Ureter (tissue), 1 donor: ENCODE results near the gene CLPTM1. TPM values are rescaled to one million over a fixed set of nuclear protein-coding genes. Genes with fewer than 3 reads are reported as not detected.

Experiments used
- DNase-seq: peaks from one replicate; pipeline ENCODE4 v3.0.0-alpha.2; 2020; ENCODE audit warnings: low spot score
- total RNA-seq: library from RNA; stranded (reverse); gene quantifications from one replicate; pipeline ENCODE4 v1.2.4, GENCODE V29; 2023
- donor health status: DM: yes; HTN: yes; CAD: no.

Gene CLPTM1
- total RNA-seq, 1 donor from 2014 or later, result 94.1 TPM

GRCh38 chr19:45010306-45010705 is 55.1 kb downstream of the CLPTM1 start:
- DNase-seq, result no peak

GRCh38 chr19:45011959-45012358 is 56.8 kb downstream of the CLPTM1 start:
- no peak for DNase-seq

GRCh38 chr19:45016388-45017314 is 61.5 kb downstream of the CLPTM1 start:
- peak; percentile 75 for DNase-seq

- no peak for DNase-seq
These were observed 64.0 kb downstream of the CLPTM1 start for GRCh38 chr19:45019187-45019586.

- DNase-seq, result no peak
These were observed 64.9 kb downstream of the CLPTM1 start for GRCh38 chr19:45020071-45020470.

GRCh38 chr19:45021971-45022370 is 66.8 kb downstream of the CLPTM1 start:
- no peak for DNase-seq

- DNase-seq, result no peak
These were observed 67.9 kb downstream of the CLPTM1 start for GRCh38 chr19:45023048-45023447.

- DNase-seq, result no peak
These were observed 70.1 kb downstream of the CLPTM1 start for GRCh38 chr19:45025264-45025663.

GRCh38 chr19:45027371-45027770 is 72.2 kb downstream of the CLPTM1 start:
- DNase-seq, result no peak

GRCh38 chr19:45030825-45031224 is 75.6 kb downstream of the CLPTM1 start:
- no peak for DNase-seq

GRCh38 chr19:45032421-45032820 is 77.2 kb downstream of the CLPTM1 start:
- DNase-seq, result no peak

GRCh38 chr19:45035755-45036154 is 80.6 kb downstream of the CLPTM1 start:
- DNase-seq, result no peak

GRCh38 chr19:45037393-45038169 is 82.4 kb downstream of the CLPTM1 start:
- no peak for DNase-seq

GRCh38 chr19:45038931-45039893 is 84.0 kb downstream of the CLPTM1 start, which contains the start of gene CLASRP:
Gene CLASRP, plus strand, starts transcription at chr19:45039045. Its CDS starts 1,168 bp downstream, at chr19:45040213.
- peak; percentile 93 for DNase-seq

GRCh38 chr19:45040059-45040771 is 85.0 kb downstream of the CLPTM1 start:
- no peak for DNase-seq

GRCh38 chr19:45041125-45041524 is 85.9 kb downstream of the CLPTM1 start:
- DNase-seq, result no peak

Other genes with a start within 250 kb of the CLPTM1 start
- gene BCL3, start 206.7 kb upstream of the CLPTM1 start, total RNA-seq, result 68.4 TPM
- 49.5 TPM for gene CBLC, start 177.5 kb upstream of the CLPTM1 start, total RNA-seq
- gene BCAM, start 146.3 kb upstream of the CLPTM1 start, total RNA-seq, result 136 TPM
- 66.7 TPM for gene NECTIN2, start 109.1 kb upstream of the CLPTM1 start, total RNA-seq
- 65.9 TPM for gene TOMM40, start 64.1 kb upstream of the CLPTM1 start, total RNA-seq
- 61.2 TPM for gene APOE, start 49.6 kb upstream of the CLPTM1 start, total RNA-seq
- 32.5 TPM for gene APOC1, start 40.8 kb upstream of the CLPTM1 start, total RNA-seq
- not detected for gene APOC4, start 13.1 kb upstream of the CLPTM1 start, total RNA-seq
- 1.3 TPM for gene APOC2, start 9.3 kb upstream of the CLPTM1 start, total RNA-seq
- gene RELB, start 46.1 kb downstream of the CLPTM1 start, total RNA-seq, result 16.9 TPM
- gene CLASRP, start 83.7 kb downstream of the CLPTM1 start, total RNA-seq, result 128 TPM
- 5.1 TPM for gene ZNF296, start 121.1 kb downstream of the CLPTM1 start, total RNA-seq
- 19.9 TPM for gene GEMIN7, start 123.9 kb downstream of the CLPTM1 start, total RNA-seq
- gene PPP1R37, start 137.8 kb downstream of the CLPTM1 start, total RNA-seq, result 89.3 TPM
- 0.60 TPM for gene NKPD1, start 205.6 kb downstream of the CLPTM1 start, total RNA-seq
- gene TRAPPC6A, start 222.9 kb downstream of the CLPTM1 start, total RNA-seq, result 37.7 TPM
- gene BLOC1S3, start 223.4 kb downstream of the CLPTM1 start, total RNA-seq, result 15.0 TPM